A673 (cell line): ENCODE data around the gene TBC1D3L.
"Not testable (repeated sequence)": the region's sequence is repeated elsewhere in the genome, so short reads cannot be mapped to it uniquely, and the experiment has no call there.

Experiments used
- EZH2 ChIP-seq: fragments of 200-600 bp; sonication (generic); IDR thresholded peaks from 2 replicates; pipeline ENCODE4 v1.6.1; 2017; ENCODE audit warnings: borderline replicate concordance, low read depth, mild to moderate bottlenecking, mixed read lengths, antibody characterized with exemption, low read length; ENCODE audit not compliant: poor library complexity, severe bottlenecking
- TF ChIP-seq, protein P1 (sequence below): fragments of 300-800, 200-600 bp; sonication (generic); conservative IDR thresholded peaks from 2 replicates; pipeline ENCODE4 v1.5.1; 2017; ENCODE audit warnings: low read depth, mild to moderate bottlenecking, antibody characterized with exemption, low read length, moderate library complexity, mixed read lengths

DNA sequence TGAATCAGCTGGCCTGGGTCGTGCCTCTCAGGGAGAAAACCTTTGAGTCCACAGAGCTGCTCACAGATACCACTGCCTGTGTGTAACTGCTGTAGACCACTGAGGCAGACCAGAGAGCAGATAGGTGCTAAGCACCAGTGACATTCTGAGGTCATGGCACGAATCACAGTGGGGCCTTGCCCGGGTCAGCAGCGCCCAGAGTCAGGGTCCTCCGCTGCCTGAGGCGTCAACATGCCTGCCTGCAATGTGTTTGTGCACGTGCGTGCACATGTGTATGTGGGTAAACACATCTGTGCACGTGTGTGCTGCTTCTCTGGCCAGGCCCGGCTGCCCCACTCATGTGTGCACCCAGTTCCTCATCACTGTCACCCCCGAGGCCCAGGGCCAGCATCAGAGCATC lies at the start of gene TBC1D3L:
- TF ChIP-seq, protein P1, sequence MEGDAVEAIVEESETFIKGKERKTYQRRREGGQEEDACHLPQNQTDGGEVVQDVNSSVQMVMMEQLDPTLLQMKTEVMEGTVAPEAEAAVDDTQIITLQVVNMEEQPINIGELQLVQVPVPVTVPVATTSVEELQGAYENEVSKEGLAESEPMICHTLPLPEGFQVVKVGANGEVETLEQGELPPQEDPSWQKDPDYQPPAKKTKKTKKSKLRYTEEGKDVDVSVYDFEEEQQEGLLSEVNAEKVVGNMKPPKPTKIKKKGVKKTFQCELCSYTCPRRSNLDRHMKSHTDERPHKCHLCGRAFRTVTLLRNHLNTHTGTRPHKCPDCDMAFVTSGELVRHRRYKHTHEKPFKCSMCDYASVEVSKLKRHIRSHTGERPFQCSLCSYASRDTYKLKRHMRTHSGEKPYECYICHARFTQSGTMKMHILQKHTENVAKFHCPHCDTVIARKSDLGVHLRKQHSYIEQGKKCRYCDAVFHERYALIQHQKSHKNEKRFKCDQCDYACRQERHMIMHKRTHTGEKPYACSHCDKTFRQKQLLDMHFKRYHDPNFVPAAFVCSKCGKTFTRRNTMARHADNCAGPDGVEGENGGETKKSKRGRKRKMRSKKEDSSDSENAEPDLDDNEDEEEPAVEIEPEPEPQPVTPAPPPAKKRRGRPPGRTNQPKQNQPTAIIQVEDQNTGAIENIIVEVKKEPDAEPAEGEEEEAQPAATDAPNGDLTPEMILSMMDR = not testable (repeated sequence)
- TF ChIP-seq EZH2 = not testable (repeated sequence)
